GM12874 (cell line): Measurements from ENCODE around the gene GPD2.

Source experiments
- TF ChIP-seq, protein P1 (sequence below): IDR thresholded peaks from 2 replicates; pipeline ENCODE4 v1.5.1; 2011; ENCODE audit warnings: low read depth, mild to moderate bottlenecking, control low read depth, low read length, moderate library complexity; ENCODE audit not compliant: insufficient read depth

Gene GPD2

DNA sequence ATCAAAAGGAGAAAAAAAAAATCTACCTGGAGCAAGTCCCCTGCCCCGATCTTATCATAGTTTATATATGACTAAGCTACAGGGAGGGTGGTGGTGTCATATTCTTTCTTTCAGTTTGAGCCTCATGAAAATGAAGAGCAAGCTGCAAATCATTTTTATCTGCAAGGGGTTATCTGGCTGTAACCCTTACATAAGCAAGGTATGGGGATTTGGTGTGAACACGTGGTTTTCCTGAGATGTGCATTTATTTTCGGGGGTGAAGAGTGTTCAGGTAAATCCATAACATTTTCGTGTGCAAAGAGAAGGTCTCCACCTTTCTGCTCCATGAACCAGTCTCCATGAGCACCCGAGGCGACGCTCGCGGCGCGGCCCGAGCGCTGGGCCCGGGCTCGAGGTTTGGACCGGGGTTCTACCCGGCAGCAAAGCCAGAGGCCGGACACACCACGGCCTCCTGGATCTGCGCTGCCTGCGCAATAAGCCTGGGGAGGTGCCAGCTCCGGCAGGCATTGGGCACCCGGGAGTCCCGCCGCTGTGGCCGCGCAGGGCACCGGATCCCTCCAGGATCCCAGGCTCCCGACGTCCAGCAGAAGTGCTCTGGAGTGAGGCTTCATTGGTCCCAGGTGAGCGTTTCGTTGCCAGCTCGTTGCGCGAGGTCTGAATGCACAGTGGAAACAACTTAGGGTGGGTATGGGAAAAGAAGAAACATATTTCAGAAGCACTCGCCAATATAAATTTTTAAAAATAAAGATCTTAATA, 36.1 kb upstream of the GPD2 start:
- TF ChIP-seq, protein P1, sequence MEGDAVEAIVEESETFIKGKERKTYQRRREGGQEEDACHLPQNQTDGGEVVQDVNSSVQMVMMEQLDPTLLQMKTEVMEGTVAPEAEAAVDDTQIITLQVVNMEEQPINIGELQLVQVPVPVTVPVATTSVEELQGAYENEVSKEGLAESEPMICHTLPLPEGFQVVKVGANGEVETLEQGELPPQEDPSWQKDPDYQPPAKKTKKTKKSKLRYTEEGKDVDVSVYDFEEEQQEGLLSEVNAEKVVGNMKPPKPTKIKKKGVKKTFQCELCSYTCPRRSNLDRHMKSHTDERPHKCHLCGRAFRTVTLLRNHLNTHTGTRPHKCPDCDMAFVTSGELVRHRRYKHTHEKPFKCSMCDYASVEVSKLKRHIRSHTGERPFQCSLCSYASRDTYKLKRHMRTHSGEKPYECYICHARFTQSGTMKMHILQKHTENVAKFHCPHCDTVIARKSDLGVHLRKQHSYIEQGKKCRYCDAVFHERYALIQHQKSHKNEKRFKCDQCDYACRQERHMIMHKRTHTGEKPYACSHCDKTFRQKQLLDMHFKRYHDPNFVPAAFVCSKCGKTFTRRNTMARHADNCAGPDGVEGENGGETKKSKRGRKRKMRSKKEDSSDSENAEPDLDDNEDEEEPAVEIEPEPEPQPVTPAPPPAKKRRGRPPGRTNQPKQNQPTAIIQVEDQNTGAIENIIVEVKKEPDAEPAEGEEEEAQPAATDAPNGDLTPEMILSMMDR, result no peak

DNA sequence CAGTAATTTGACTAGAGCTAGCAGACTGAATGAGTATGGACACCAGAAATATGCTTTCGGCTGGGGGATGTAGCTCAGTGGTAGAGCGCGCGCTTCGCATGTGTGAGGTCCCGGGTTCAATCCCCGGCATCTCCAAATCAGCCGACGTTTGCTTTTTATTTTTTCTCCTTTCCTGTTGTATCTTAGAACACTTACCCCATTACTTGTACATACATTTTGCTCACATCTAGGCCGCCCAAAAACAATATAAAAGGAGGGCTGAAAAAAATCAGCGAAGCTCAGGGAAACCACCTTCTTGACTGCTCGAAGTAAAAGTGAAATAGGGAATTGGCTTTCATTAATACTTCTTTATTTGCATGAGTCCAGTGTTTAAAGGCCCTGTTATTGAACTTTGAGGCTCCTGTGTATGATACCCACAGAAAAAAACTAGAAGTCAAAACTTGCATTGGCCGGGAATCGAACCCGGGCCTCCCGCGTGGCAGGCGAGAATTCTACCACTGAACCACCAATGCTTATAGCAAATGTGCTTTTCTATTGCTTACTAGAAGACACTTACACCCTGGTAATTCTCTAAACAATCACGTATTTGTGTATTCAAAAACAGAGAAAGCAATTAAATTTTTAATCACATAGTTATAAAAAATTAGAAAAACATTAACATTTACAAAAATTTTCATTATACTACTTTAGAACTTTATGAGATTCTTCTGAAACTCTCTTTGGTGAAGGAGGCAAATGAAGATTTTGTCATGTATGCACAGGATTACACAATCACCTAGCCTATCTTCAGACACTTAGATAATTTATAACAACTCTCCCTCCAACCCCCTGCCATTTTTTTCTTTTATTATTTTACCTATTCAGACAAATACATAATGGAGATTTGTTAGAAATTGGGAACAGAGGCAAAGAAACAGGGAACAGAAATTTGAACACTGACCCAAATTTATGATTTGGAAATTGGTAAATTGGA, 35.2 kb upstream of the GPD2 start:
- TF ChIP-seq, protein P1, result no peak

DNA sequence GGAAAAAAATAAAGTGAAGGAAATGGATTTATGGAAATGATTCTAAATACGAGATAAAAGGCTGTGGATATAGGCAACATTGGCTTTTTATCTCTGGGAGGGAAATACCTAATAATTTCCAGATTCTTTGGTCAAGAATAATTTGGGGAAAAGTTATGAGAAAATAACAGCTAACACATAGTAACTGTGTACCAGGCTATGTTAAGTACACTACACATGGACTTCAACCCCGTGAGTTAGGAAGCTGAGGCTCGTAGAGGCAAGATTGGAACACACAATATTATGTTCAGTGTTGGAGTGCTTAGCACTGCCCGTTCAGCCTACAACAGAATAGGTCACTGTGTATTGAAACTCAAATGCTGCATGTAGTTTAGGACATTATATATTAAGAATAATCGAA, 34.3 kb upstream of the GPD2 start:
- TF ChIP-seq, protein P1, result no peak

DNA sequence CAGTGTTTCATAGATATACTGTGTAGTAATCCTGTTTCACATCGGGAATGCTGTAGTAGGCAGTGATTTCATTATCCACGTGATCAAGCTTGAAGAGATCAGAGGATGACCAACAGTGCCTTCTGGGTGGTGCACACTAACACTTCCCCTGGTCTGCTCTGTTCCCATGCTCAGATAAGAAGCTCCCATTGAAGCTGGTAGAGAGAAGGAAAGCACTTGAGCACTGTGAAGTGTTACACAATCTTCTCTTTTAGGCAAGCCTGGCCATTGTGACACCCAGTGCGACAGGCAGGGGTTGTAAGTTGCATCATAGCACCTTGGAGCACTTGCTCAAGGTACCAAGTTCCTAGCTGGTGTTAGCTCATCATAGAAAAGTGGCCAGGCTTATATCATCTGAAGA, 30.6 kb upstream of the GPD2 start:
- TF ChIP-seq, protein P1, result no peak

DNA sequence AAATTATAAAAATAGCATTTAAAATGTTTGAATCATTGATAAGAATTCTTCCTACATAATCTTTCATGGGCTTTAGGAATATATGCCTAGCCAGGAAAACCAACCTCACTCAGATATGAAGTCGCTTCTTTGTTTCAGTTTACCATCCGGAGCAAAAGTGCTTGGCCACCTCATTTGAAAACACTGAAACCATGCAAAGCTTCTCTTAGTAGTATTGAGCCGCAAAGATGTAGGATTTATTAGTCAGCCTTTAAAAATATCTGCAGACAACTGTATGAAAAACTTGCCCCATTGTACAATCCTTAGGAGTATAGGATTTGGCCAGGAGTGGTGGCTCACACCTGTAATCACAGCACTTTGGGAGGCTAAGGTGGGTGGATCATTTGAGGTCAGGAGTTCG, 24.3 kb upstream of the GPD2 start:
- TF ChIP-seq, protein P1, result no peak

DNA sequence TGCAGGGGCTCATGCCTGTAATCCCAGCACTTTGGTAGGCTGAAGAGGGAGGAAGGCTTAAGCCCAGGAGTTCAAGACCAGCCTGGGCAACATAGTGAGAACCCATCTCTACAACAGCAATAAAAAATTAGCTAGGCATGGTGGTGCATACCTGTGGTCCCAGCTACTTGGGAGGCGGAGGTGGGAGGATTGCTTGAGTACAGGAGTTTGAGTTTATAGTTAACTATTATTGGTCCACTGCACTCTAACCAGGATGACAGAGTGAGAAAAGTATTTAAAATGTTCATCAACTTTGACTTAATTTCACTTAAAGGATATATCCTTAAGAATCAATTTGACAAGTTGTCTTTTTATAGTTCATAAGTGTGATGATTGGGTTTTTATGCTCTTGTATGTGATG, 14.3 kb upstream of the GPD2 start:
- TF ChIP-seq, protein P1, result no peak

DNA sequence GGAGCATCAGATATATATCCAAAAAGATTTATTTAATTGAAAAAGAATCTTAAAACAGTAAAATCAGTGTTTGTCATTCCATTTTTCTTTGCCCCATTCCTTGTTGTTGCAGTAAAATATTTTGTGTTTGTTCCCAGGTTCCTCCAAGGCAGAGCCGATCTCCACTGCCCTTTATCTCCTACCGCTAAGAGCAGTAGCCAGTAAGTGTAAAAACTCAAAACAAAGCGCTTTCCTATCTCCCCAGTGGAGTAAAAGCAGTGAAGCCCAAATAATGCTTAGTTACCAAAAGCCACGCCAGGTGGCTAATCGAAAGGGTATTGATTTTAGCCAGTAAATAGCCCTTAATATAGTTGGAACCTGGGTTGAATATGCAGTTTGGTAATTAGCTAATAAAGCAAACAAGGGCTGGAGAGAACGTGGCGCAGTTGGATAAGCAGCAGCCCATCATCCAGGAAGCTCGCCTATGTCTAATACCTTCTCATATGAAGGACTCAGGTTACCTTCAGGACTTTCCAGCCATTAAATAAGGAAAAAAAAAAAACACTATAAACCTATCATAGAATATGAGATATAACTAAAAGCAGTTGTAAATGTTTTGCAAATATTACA, 12.4 kb upstream of the GPD2 start:
- TF ChIP-seq, protein P1, result no peak
